ENCODE data around the gene DNER. TPM values are rescaled to one million over a fixed set of nuclear protein-coding genes. Genes with fewer than 3 reads are reported as not detected.

The DNER gene
- total and polyA plus RNA-seq, 4 donors = 56.5 to 446 (median 269) TPM

DNA sequence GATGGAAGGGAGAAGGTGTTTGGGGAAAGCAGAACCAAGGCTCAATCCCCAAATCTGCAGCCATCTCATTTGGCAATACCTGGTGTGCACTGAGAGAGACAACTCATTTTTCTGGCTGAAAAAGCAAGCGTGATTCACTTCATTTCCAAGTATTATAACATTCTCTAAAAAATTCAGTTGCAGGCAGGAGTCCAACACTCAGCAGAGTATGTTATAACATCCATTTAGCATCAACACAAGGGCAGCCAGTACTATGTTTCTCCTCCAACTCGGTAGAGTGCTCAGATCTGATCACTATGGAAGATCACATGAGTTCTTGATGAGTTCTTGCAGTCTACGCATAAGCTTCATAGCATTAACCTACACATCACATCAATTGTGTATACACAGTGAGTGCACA lies 343.8 kb downstream of the DNER start:
- peaks cover 5% of the 10 kb centered on the region for H3K36me3 ChIP-seq (ENCODE audit: control insufficient read depth, insufficient read depth, low read length)
- H3K4me3 ChIP-seq (ENCODE audit: low read depth, low read length) = no peak overlapping the region
- H3K9me3 ChIP-seq (ENCODE audit: control insufficient read depth, insufficient read depth, low read length) = no peaks in the 10 kb centered on the region
- H3K27me3 ChIP-seq (ENCODE audit: control insufficient read depth, insufficient read depth, low read length) = no peaks in the 10 kb centered on the region
- no peaks in the 10 kb centered on the region for H3K4me1 ChIP-seq (ENCODE audit: control insufficient read depth, insufficient read depth, low read length)
- no peak overlapping the region for H3K27ac ChIP-seq (ENCODE audit: low read depth, low read length)
- DNase-seq (ENCODE audit: low read depth in 4 of 6, low spot score in 6 of 6) = peak in 2 of 6 donors; percentile 47 to 91
- WGBS (ENCODE audit: insufficient coverage) = 63% methylated on average over 2 of the region's 3 CpGs

- Histone ChIP-seq H3K27me3 (ENCODE audit: control insufficient read depth, insufficient read depth, low read length) (no peaks in the 10 kb centered on the region), H3K4me1 (ENCODE audit: control insufficient read depth, insufficient read depth, low read length) (no peaks in the 10 kb centered on the region), H3K9me3 (ENCODE audit: control insufficient read depth, insufficient read depth, low read length) (no peaks in the 10 kb centered on the region), H3K27ac (ENCODE audit: low read depth, low read length) (no peak overlapping the region), H3K36me3 (ENCODE audit: control insufficient read depth, insufficient read depth, low read length) (peaks cover 9% of the 10 kb centered on the region), H3K4me3 (ENCODE audit: low read depth, low read length) (no peak overlapping the region)
- DNase-seq (ENCODE audit: low read depth in 4 of 6, low spot score in 6 of 6) = no peak
- 83% methylated on average over 1 of the region's 5 CpGs for whole genome bisulfite sequencing (ENCODE audit: insufficient coverage)
Observed at GRCh38 chr2:229363185-229363814, 351.1 kb downstream of the DNER start.

GRCh38 chr2:229350883-229351282 lies 363.5 kb downstream of the DNER start:
- H3K36me3 ChIP-seq (ENCODE audit: control insufficient read depth, insufficient read depth, low read length) = no peaks in the 10 kb centered on the region
- no peak overlapping the region for H3K27ac ChIP-seq (ENCODE audit: low read depth, low read length)
- H3K27me3 ChIP-seq (ENCODE audit: control insufficient read depth, insufficient read depth, low read length) = no peaks in the 10 kb centered on the region
- no peak for DNase-seq (ENCODE audit: low read depth in 4 of 6, low spot score in 6 of 6)
- no peak overlapping the region for H3K4me3 ChIP-seq (ENCODE audit: low read depth, low read length)
- H3K4me1 ChIP-seq (ENCODE audit: control insufficient read depth, insufficient read depth, low read length) = no peaks in the 10 kb centered on the region
- H3K9me3 ChIP-seq (ENCODE audit: control insufficient read depth, insufficient read depth, low read length) = peaks cover 2% of the 10 kb centered on the region

DNA sequence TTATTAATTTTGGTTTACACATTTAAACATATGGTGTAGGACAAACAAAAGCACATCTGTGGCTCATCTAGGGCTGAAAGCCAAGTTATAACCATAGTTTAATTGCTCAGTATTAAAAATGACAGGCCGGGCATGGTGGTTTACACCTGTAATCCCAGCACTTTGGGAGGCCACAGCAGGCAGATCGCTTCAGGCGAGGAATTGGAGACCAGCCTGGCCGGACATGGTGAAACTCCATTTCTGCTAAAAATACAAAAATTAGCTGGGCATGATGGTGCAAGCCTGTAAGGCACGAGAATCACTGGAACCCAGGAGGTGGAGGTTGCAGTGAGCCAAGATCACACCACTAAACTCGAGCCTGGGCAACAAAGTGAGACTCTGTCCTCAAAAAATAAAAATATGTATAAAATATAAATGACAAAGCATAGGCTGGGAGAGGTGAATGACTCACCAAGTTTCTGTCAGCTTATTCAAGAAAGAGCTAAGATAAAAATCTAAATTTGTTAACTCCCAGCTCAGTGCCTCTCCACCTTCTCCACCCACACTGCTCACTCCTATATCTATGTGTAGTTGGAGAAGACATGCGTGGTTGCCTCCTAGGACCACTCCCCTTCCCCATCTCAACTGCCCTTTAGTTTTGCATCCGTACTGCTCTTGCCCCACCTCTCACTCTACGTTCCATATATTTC lies 364.1 kb downstream of the DNER start:
- Histone ChIP-seq H3K9me3 (ENCODE audit: control insufficient read depth, insufficient read depth, low read length) (peaks cover 2% of the 10 kb centered on the region), H3K27me3 (ENCODE audit: control insufficient read depth, insufficient read depth, low read length) (no peaks in the 10 kb centered on the region), H3K4me3 (ENCODE audit: low read depth, low read length) (no peak overlapping the region), H3K27ac (ENCODE audit: low read depth, low read length) (no peak overlapping the region), H3K36me3 (ENCODE audit: control insufficient read depth, insufficient read depth, low read length) (no peaks in the 10 kb centered on the region), H3K4me1 (ENCODE audit: control insufficient read depth, insufficient read depth, low read length) (no peaks in the 10 kb centered on the region)
- DNase-seq (ENCODE audit: low read depth in 4 of 6, low spot score in 6 of 6) = no peak
- WGBS (ENCODE audit: insufficient coverage) = 95% methylated on average over 5 of the region's 9 CpGs

DNA sequence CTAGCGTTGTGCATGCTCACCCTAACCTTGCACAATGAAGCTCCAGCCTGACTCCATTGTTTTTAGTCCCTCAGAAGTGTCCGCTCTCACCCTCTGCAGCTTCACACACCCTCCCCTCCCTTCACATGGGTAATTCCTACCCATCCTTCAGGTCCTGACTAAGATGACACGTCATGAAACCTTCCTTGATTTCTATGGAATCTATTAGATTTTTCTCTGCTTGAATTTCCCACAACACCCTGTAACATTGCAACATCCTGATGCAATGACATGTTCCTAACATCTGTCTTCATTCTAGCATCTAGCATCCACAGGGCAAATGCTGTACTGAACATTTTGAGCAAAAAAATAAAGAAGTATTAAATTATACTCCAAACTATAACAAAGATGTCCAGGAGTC lies 366.2 kb downstream of the DNER start:
- no peak for DNase-seq (ENCODE audit: low read depth in 4 of 6, low spot score in 6 of 6)
- Histone ChIP-seq H3K27ac (ENCODE audit: low read depth, low read length) (no peak overlapping the region), H3K27me3 (ENCODE audit: control insufficient read depth, insufficient read depth, low read length) (no peaks in the 10 kb centered on the region), H3K36me3 (ENCODE audit: control insufficient read depth, insufficient read depth, low read length) (no peaks in the 10 kb centered on the region), H3K9me3 (ENCODE audit: control insufficient read depth, insufficient read depth, low read length) (peaks cover 2% of the 10 kb centered on the region), H3K4me3 (ENCODE audit: low read depth, low read length) (no peak overlapping the region), H3K4me1 (ENCODE audit: control insufficient read depth, insufficient read depth, low read length) (no peaks in the 10 kb centered on the region)
- 80% methylated on average over 3 of the region's 3 CpGs for WGBS (ENCODE audit: insufficient coverage)

GRCh38 chr2:229346816-229347540 lies 367.4 kb downstream of the DNER start:
- Histone ChIP-seq H3K27ac (ENCODE audit: low read depth, low read length) (no peak overlapping the region), H3K9me3 (ENCODE audit: control insufficient read depth, insufficient read depth, low read length) (peaks cover 2% of the 10 kb centered on the region), H3K4me1 (ENCODE audit: control insufficient read depth, insufficient read depth, low read length) (no peaks in the 10 kb centered on the region), H3K36me3 (ENCODE audit: control insufficient read depth, insufficient read depth, low read length) (no peaks in the 10 kb centered on the region), H3K27me3 (ENCODE audit: control insufficient read depth, insufficient read depth, low read length) (no peaks in the 10 kb centered on the region), H3K4me3 (ENCODE audit: low read depth, low read length) (no peak overlapping the region)
- peak in 1 of 6 donors; percentile 66 for DNase-seq (ENCODE audit: low read depth in 4 of 6, low spot score in 6 of 6)
- no CpG with 5 or more reads among the region's 4 CpGs for WGBS (ENCODE audit: insufficient coverage)

DNA sequence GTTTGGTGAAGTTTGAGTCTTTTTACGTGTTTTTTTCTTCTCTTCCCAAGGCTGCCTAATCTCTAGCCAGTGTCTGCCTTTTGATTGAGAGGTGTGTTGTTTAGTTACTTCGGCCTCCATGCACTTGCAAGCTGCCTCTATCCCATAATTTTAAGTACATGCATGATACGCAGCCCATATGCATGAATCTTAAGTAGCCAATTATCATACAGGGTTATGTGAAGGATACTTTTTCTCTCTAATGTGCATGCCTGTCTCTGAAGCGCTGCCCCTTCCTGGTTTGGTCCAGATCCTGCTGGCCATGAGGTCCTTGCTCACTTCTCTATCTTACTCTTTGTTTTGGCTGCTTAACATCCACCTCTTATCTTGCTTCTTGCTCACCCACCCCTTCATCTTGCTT lies 369.4 kb downstream of the DNER start:
- no peak overlapping the region for H3K27ac ChIP-seq (ENCODE audit: low read depth, low read length)
- peaks cover under 1% of the 10 kb centered on the region for H3K9me3 ChIP-seq (ENCODE audit: control insufficient read depth, insufficient read depth, low read length)
- WGBS (ENCODE audit: insufficient coverage) = 100% methylated on average over 1 of the region's 4 CpGs
- DNase-seq (ENCODE audit: low read depth in 4 of 6, low spot score in 6 of 6) = no peak
- H3K4me3 ChIP-seq (ENCODE audit: low read depth, low read length) = no peak overlapping the region
- no peaks in the 10 kb centered on the region for H3K4me1 ChIP-seq (ENCODE audit: control insufficient read depth, insufficient read depth, low read length)
- peaks cover 3% of the 10 kb centered on the region for H3K36me3 ChIP-seq (ENCODE audit: control insufficient read depth, insufficient read depth, low read length)
- no peaks in the 10 kb centered on the region for H3K27me3 ChIP-seq (ENCODE audit: control insufficient read depth, insufficient read depth, low read length)

- no peaks in the 10 kb centered on the region for H3K9me3 ChIP-seq (ENCODE audit: control insufficient read depth, insufficient read depth, low read length)
- H3K27ac ChIP-seq (ENCODE audit: low read depth, low read length) = no peak overlapping the region
- H3K27me3 ChIP-seq (ENCODE audit: control insufficient read depth, insufficient read depth, low read length) = no peaks in the 10 kb centered on the region
- WGBS (ENCODE audit: insufficient coverage) = 85% methylated on average over 4 of the region's 6 CpGs
- DNase-seq (ENCODE audit: low read depth in 4 of 6, low spot score in 6 of 6) = no peak
- H3K4me3 ChIP-seq (ENCODE audit: low read depth, low read length) = no peak overlapping the region
- H3K36me3 ChIP-seq (ENCODE audit: control insufficient read depth, insufficient read depth, low read length) = peaks cover 3% of the 10 kb centered on the region
- no peaks in the 10 kb centered on the region for H3K4me1 ChIP-seq (ENCODE audit: control insufficient read depth, insufficient read depth, low read length)
Observed at GRCh38 chr2:229344151-229344551, 370.2 kb downstream of the DNER start.

GRCh38 chr2:229343661-229344060 lies 370.7 kb downstream of the DNER start:
- no peaks in the 10 kb centered on the region for H3K4me1 ChIP-seq (ENCODE audit: control insufficient read depth, insufficient read depth, low read length)
- H3K36me3 ChIP-seq (ENCODE audit: control insufficient read depth, insufficient read depth, low read length) = peaks cover 3% of the 10 kb centered on the region
- DNase-seq (ENCODE audit: low read depth in 4 of 6, low spot score in 6 of 6) = no peak
- H3K4me3 ChIP-seq (ENCODE audit: low read depth, low read length) = no peak overlapping the region
- 93% methylated on average over 3 of the region's 3 CpGs for WGBS (ENCODE audit: insufficient coverage)
- H3K27me3 ChIP-seq (ENCODE audit: control insufficient read depth, insufficient read depth, low read length) = no peaks in the 10 kb centered on the region
- no peaks in the 10 kb centered on the region for H3K9me3 ChIP-seq (ENCODE audit: control insufficient read depth, insufficient read depth, low read length)
- no peak overlapping the region for H3K27ac ChIP-seq (ENCODE audit: low read depth, low read length)

Measured in spinal cord (tissue), 10 donors.